ENCODE data around the gene GTPBP1. TPM values are rescaled to one million over a fixed set of nuclear protein-coding genes. Genes with fewer than 3 reads are reported as not detected.

The GTPBP1 gene
- polyA plus RNA-seq, 4 donors, result 36.8 to 63.6 (median 52.3) TPM

GRCh38 chr22:38755911-38756532 is 50.3 kb downstream of the GTPBP1 start, which contains the start of gene SUN2:
TSS of gene SUN2 (minus strand) at chr22:38755998. CDS start at chr22:38752628, 3,370 bp downstream.
- DNase-seq (ENCODE audit: low read depth in 4 of 4, low spot score in 2 of 4), result peak in 2 of 4 donors; percentile 75 to 82

DNA sequence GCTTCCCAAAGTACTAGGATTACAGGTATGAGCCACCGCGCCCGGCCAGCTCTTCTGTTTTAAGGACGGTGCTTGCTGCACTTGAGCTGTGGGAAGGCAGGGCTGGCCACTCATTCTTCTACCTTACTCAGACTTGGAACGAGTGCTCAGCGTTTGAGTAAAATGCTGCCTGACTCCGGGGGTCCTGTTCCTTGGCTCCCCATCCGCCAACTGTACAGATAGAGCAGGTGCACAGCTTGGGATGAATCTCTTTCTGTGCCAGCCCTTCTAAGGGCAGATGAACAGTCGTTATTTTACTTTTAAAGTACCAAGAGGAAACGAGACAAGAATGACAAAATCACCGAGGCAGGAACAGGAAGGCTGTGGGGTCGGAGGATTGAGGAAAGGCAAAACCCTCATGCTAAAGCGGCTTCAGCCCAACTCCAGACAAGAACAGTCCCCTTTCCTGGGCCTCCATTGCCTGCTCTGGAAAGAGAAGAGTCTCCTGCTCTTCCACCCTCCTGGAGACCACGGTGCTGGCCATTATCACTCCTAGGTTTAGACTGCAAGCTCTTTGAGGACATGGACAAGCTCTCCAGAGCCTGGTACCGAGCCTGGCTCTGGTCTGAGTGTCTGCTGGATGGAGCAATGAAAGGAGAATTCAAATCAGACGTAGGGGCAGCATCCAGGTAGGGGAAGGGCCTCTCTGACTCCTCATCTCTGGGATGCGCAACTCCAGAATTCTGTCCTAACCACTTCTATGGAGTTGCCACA is 51.1 kb downstream of the GTPBP1 start:
- DNase-seq (ENCODE audit: low read depth in 4 of 4, low spot score in 2 of 4), result no peak

DNA sequence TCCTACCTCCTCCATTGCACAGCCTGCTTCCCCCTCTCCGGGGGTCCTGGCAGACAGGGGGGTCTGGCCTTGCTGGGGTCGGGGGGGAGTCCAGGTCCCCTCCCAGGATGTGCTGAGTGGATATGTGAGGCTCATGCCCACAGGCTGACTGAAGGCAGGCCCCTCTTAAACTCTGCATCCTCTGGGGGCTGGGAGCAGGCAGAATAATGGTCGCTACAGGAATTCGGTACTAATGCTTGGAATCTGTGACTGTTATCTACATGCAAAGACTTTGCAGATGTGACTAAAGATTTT is 51.7 kb downstream of the GTPBP1 start:
- DNase-seq (ENCODE audit: low read depth in 4 of 4, low spot score in 2 of 4), result no peak

- DNase-seq (ENCODE audit: low read depth in 4 of 4, low spot score in 2 of 4), result no peak
Observed at GRCh38 chr22:38758276-38758945, 52.7 kb downstream of the GTPBP1 start.

DNA sequence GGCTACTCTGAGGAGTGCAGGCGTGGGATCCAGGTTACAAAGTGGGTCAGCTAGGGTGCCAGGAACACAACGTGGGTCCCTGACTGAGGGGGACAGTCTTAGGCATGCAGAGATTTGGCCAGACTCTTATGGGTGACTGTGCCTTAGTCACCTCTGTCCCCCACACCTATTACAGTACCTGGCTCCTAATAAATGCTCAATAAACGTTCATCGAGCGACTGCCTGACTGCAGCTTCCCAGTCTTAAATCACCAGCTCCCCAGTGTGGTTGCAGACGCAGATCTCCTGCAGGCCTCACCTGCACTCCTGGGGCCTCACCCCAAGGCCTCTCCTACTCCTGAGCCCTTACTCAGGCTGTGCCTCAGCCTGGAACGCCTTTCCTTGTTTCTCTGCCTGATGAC is 53.3 kb downstream of the GTPBP1 start:
- DNase-seq (ENCODE audit: low read depth in 4 of 4, low spot score in 2 of 4), result no peak

DNA sequence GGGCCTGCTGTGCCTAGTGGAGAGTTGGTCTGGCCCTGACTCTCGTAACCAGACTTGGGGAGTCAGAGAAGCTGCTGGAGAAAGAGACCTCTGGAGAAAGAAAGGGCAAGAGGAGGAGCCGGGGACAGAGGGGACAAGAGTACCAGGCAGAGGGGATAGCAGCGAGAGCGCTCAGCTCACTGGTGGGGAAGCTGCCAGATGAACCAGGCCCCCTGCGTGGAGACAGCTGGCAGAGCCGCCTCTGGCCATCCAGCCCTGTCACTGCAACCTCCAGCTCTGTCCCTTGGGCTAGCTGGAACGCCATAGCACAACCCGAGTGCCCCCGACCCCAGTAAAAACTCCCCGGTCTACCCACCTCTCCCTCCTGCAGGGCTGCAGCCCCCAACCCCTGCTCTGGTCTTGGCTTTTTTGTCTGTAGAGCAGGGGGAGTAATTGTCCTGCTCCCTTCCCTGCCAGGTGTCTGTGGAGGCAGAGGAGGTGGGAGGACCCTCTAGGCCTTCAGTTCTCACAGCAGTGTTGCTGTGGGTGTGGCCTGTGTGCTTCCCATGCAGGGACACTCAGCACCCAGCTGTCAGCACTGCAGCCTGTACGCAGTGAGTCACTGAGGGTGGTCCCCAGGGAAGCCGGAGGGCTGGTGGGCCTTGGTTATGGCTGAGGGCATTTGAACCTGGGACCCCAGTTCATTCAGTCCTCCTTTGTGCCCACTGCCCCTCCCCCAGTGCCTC is 54.9 kb downstream of the GTPBP1 start:
- DNase-seq (ENCODE audit: low read depth in 4 of 4, low spot score in 2 of 4), result no peak

GRCh38 chr22:38761202-38762162 is 55.7 kb downstream of the GTPBP1 start:
- DNase-seq (ENCODE audit: low read depth in 4 of 4, low spot score in 2 of 4), result no peak

- no peak for DNase-seq (ENCODE audit: low read depth in 4 of 4, low spot score in 2 of 4)
Observed at GRCh38 chr22:38762551-38762983, 56.8 kb downstream of the GTPBP1 start.

GRCh38 chr22:38766076-38766777 is 60.5 kb downstream of the GTPBP1 start:
- DNase-seq (ENCODE audit: low read depth in 4 of 4, low spot score in 2 of 4), result no peak

GRCh38 chr22:38767313-38767712 is 61.6 kb downstream of the GTPBP1 start:
- no peak for DNase-seq (ENCODE audit: low read depth in 4 of 4, low spot score in 2 of 4)

DNA sequence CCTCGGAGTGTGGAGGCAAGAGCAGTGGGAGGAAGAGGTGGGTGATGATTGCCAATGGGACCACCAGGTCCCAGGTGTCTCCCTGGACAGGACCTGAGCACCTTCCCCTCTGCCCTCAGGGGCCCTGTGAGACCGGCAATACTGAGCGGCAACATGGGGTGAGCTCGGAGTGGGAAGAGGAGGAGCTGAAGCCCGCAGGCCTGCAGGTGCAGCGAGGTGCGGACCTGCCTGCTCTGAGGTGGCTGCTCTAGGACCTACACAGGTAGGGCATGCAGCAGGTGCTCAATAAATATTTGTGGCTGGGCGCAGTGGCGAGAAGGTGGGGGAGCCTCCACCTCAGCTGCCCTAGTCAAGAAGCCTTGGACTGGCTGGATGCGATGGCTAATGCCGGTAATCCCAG is 62.3 kb downstream of the GTPBP1 start:
- DNase-seq (ENCODE audit: low read depth in 4 of 4, low spot score in 2 of 4), result no peak

- DNase-seq (ENCODE audit: low read depth in 4 of 4, low spot score in 2 of 4), result no peak
Observed at GRCh38 chr22:38770257-38770949, 64.7 kb downstream of the GTPBP1 start.

- DNase-seq (ENCODE audit: low read depth in 4 of 4, low spot score in 2 of 4), result no peak
Observed at GRCh38 chr22:38772623-38772873, 66.8 kb downstream of the GTPBP1 start.

- no peak for DNase-seq (ENCODE audit: low read depth in 4 of 4, low spot score in 2 of 4)
Observed at GRCh38 chr22:38773363-38773946, 67.7 kb downstream of the GTPBP1 start.

GRCh38 chr22:38774496-38775166 is 68.9 kb downstream of the GTPBP1 start:
- DNase-seq (ENCODE audit: low read depth in 4 of 4, low spot score in 2 of 4), result no peak

- DNase-seq (ENCODE audit: low read depth in 4 of 4, low spot score in 2 of 4), result no peak
Observed at GRCh38 chr22:38775656-38776055, 69.9 kb downstream of the GTPBP1 start.

- no peak for DNase-seq (ENCODE audit: low read depth in 4 of 4, low spot score in 2 of 4)
Observed at GRCh38 chr22:38776086-38776485, 70.3 kb downstream of the GTPBP1 start.

GRCh38 chr22:38777087-38777671 is 71.4 kb downstream of the GTPBP1 start:
- no peak for DNase-seq (ENCODE audit: low read depth in 4 of 4, low spot score in 2 of 4)

Data from left renal cortex interstitium (tissue), 4 donors.